ENCODE data around the gene PHLDA2. TPM values are rescaled to one million over a fixed set of nuclear protein-coding genes. Genes with fewer than 3 reads are reported as not detected.

PHLDA2 gene
- total and polyA plus RNA-seq, 2 donors (not counting 3 experiments of a cell fraction or from before 2014, with no cell fraction given), result 38.5 to 44.5 TPM

DNA sequence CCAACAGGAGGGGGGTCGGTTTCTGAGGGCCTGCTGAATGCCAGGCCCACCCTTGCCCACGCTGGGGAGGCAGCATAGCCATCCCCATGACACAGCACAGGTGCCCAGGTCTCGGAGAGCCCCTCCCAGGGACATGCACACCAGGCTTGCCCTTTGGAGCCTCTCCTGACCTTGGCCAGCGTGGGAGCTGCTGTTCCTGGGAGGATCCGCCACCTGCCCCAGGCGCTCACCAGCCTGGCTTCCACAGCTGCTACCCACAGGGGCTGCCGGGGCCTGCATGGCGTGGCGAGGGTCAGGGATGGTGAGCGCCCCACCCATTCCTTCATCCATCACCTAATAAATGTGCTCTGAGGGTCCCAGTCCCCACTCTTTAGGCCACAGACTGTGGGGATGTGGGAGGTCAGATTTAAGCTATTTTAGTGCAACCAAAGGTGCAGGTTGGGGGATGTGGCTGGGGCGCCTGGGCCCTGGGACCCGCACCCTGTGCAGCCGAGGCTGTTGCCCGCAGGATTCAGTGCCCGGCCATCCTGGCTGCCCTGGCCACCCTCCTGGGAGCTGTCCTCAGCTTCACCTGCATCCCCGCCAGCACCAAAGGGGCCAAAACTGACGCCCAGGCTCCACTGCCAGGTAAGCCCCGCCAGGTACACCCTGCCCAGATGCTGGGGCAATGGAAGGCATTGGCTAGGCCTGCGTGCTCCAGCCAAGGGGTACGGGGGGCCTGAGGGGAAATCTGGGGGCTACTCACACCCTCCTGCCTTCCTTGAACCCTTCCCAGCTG, 12.9 kb downstream of the PHLDA2 start:
- no peak overlapping the region for H3K9ac ChIP-seq (replicated peaks; ENCODE audit: extremely low read depth, insufficient read depth, low read length)
- DNase-seq (ENCODE audit: low read depth, low spot score), result no peak
- no peak overlapping the region for H3K27ac ChIP-seq (ENCODE audit: insufficient read depth, low read depth, low read length)
- ChIA-PET POLR2A (interaction anchor here (1.5 kb wide), 1 partner anchor 13 kb away, joined by 3 read pairs; the partner anchor contains the start of gene PHLDA2), CTCF (interaction anchor here (1.2 kb wide), 1 partner anchor 13 kb away, joined by 4 read pairs; no protein-coding TSS in a partner anchor)
- H3K79me2 ChIP-seq (ENCODE audit: control insufficient read depth, insufficient read depth, low read length), result no peaks in the 10 kb centered on the region
- no peaks in the 10 kb centered on the region for H3K4me1 ChIP-seq (ENCODE audit: control insufficient read depth, extremely low read depth, insufficient read depth, low read length)
- no peak overlapping the region for H3K4me2 ChIP-seq (ENCODE audit: insufficient read depth, low read length)
- H3K36me3 ChIP-seq (ENCODE audit: control insufficient read depth in 2 of 2, extremely low read depth in 1 of 2, insufficient read depth in 2 of 2, low read length in 2 of 2), result no peaks in the 10 kb centered on the region
- FAIRE-seq, result no peak
- dilution Hi-C loops (cut with MboI; ENCODE audit: extremely low pct_ligation_motif_present, low sequenced_read_pairs) (no loop called here), intact Hi-C loops (cut with micrococcal nuclease) (no loop called here)
- no peaks in the 10 kb centered on the region for H3K9me3 ChIP-seq (replicated peaks; ENCODE audit: control insufficient read depth, insufficient read depth, low read length)
- no peaks in the 10 kb centered on the region for H3K9me1 ChIP-seq (replicated peaks; ENCODE audit: control insufficient read depth, extremely low read depth, insufficient read depth, low read length)
- no peaks in the 10 kb centered on the region for H3K27me3 ChIP-seq (ENCODE audit: control insufficient read depth in 2 of 2, insufficient read depth in 2 of 2, low read length in 2 of 2)
- H4K20me1 ChIP-seq (replicated peaks; ENCODE audit: control insufficient read depth, extremely low read depth, insufficient read depth, low read length), result no peaks in the 10 kb centered on the region
- no TSS peak for BruUV-seq (replicated peaks)
- H3K4me3 ChIP-seq (replicated peaks in 1 of 3; ENCODE audit: insufficient read depth in 1 of 3, low read depth in 1 of 3, low read length in 3 of 3), result no peak overlapping the region
- TF ChIP-seq EZH2 (IDR thresholded peaks at IDR 0.05; ENCODE audit: borderline replicate concordance, low read depth, low read length, severe bottlenecking), result no peak
- TF ChIP-seq POLR2A (IDR thresholded peaks at IDR 0.05; ENCODE audit: low read depth, low read length), result no peak
- TF ChIP-seq JUN (IDR thresholded peaks at IDR 0.05; ENCODE audit: borderline replicate concordance, insufficient read depth, insufficient read length, low read depth), result no peak
- TF ChIP-seq FOS (IDR thresholded peaks at IDR 0.05; ENCODE audit: borderline replicate concordance, insufficient read depth, low read length), result no peak
- no peak for TF ChIP-seq POLR2AphosphoS5 (IDR thresholded peaks at IDR 0.05; ENCODE audit: insufficient read depth, low read depth, low read length)
- no peak for TF ChIP-seq MYC (IDR thresholded peaks at IDR 0.05; ENCODE audit: low read depth, low read length)
- TF ChIP-seq, protein P1, sequence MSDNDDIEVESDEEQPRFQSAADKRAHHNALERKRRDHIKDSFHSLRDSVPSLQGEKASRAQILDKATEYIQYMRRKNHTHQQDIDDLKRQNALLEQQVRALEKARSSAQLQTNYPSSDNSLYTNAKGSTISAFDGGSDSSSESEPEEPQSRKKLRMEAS (IDR thresholded peaks at IDR 0.05; ENCODE audit: insufficient read depth, insufficient read length), result no peak
- no peak for TF ChIP-seq GATA2 (IDR thresholded peaks at IDR 0.05; ENCODE audit: insufficient read depth, insufficient read length, low read depth, low read length)
- TF ChIP-seq, protein P2, sequence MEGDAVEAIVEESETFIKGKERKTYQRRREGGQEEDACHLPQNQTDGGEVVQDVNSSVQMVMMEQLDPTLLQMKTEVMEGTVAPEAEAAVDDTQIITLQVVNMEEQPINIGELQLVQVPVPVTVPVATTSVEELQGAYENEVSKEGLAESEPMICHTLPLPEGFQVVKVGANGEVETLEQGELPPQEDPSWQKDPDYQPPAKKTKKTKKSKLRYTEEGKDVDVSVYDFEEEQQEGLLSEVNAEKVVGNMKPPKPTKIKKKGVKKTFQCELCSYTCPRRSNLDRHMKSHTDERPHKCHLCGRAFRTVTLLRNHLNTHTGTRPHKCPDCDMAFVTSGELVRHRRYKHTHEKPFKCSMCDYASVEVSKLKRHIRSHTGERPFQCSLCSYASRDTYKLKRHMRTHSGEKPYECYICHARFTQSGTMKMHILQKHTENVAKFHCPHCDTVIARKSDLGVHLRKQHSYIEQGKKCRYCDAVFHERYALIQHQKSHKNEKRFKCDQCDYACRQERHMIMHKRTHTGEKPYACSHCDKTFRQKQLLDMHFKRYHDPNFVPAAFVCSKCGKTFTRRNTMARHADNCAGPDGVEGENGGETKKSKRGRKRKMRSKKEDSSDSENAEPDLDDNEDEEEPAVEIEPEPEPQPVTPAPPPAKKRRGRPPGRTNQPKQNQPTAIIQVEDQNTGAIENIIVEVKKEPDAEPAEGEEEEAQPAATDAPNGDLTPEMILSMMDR (IDR thresholded peaks at IDR 0.05; ENCODE audit: extremely low read depth in 1 of 2, insufficient read depth in 1 of 2, low read depth in 1 of 2, low read length in 2 of 2), result no peak
- no peak overlapping the region for H2AFZ ChIP-seq (ENCODE audit: low read depth, low read length)

Data from endothelial cell of umbilical vein (primary cell).